Stimulated activated CD4-positive, alpha-beta T cell treated with anti-CD3 and anti-CD28 coated beads, Interleukin-4, amount 100 ng/mL, for 24 hours (primary cell): ENCODE measurements around the gene AGAP3.

Experiments used
- DNase-seq: peaks from one replicate; pipeline ENCODE4 v3.0.0-alpha.2; 2020

The AGAP3 gene

DNA sequence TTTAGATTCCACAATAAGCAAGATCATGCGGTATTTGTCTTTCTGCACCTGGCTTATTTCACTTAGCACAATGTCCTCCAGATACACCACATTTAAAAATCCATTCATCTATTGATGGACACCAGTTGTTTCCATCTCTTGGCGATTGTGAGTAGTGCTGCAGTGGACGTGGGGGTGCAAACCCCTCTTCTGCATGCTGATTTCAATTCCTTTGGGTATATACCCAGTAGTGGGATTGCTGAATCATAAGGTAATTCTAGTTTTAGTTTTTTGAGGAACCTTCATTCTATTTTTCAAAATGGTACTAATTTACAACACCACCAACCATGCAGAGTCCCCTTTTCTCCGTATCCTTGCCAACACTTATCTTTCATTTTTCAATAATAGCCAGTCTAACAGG, 102.8 kb downstream of the AGAP3 start:
- no peak for DNase-seq

DNA sequence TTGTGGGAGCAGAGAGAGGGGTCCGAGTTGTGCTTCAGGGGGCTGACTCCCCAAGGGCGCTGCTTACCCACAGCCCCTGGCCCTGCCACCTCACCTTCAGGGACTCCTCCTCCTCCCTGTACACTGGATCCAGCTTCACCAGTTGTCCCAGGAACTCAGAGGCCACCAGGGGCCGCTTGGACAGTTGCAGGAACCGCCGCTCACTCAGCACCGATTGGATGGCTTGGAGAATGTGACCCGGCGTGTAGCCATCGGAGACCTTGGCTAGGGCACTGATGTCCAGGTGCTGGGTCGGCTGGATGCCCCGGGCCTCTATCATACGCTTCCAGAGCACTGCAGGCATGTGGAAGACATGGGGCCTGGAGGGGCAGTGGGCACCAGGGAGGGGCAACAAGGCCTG, 105.3 kb downstream of the AGAP3 start:
- DNase-seq, result no peak

DNA sequence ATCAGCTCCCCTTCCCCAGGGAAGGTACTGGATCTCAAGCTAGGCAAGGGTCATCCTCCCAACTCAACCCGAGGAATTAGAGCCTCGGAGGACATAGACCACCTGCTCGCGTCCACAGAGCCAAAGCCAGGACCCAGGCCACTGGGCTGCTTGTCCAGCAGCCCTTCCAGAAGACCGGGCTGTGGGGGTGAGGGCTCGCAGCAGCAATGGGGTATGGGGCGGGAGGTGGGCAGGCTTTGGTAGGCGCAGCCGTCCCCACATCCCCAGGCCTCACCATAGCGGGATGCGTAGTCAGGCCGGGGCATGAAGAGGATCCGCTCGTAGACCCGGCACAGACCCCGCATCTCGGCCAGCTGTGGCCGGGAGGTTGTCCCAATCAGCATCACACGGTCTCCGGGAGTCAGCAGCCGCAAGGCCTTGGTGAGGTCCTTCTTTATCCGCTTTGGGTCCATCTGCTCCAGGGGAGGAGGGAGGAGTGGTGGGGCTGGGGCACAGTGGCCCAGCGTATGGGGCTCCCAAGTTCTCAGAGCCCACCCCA, 105.8 kb downstream of the AGAP3 start:
- no peak for DNase-seq

DNA sequence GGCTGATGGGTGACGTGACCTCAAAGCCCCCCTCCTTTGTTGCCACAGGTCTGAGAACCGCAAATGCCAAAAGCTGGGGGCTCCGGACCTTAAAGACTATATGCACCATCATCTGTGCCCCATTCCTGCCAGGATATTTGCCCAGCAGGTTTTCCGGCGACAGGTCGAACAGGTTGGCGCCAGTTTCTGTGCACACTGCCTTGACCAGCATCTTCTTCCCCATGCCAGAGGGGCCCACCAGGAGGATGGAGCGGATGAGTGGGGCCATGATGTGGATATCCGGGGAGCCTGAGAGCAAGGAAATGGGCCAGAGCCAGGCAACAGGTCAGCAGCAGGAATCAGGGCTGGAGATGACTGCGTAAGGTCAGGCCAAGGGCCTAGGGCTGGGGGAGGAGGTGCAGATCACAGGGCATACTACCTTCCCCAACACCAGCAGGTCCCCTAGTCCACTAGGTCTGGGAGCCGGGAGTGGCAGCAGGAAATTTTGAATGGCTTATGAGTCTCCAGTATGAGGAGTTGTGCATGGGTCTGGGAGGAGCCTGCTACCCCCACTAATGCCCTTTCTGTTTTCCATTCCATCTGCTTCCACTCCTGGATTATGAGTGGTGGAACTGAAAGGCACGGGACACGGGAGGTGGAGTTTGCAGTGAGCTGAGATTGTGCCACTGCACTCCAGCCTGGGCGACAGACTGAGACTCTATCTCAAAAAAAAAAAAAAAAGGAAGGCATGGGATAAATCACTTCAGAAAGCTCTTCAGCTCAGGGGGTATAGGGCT, 107.1 kb downstream of the AGAP3 start:
- no peak for DNase-seq
